GOT3 (cell line): ENCODE measurements around the gene VPS11.

Experiments
- DNase-seq: peaks from one replicate; lab custom pipeline; 2025; ENCODE audit warnings: mixed read lengths; lab: John Stamatoyannopoulos, UW

VPS11 gene

GRCh38 chr11:119121008-119121810, 53.6 kb downstream of the VPS11 start, which contains the start of gene HINFP:
Gene HINFP (plus strand): TSS chr11:119121580. CDS start chr11:119126945, 5,365 bp downstream.
- DNase-seq, result peak; percentile 84

- DNase-seq, result no peak
Measured at GRCh38 chr11:119121811-119122124, 54.1 kb downstream of the VPS11 start.

- DNase-seq, result no peak
Measured at GRCh38 chr11:119125821-119126220, 58.2 kb downstream of the VPS11 start.

GRCh38 chr11:119126675-119127268, 59.2 kb downstream of the VPS11 start:
- no peak for DNase-seq

- no peak for DNase-seq
Measured at GRCh38 chr11:119130662-119131061, 63.0 kb downstream of the VPS11 start.
